Naive thymus-derived CD4-positive, alpha-beta T cell (primary cell): ENCODE results near the gene ATXN7L1. TPM values are rescaled to one million over a fixed set of nuclear protein-coding genes. Genes with fewer than 3 reads are reported as not detected.
A peak's percentile ranks its signal among the peaks of the same experiment; 100 is the strongest.

Experiments
- ATAC-seq: fragments of 150-1000 bp; cut with Tn5 transposase; 2 replicates; pipeline ENCODE4 v1.10.0; 2021; ENCODE audit warnings: mild to moderate bottlenecking, moderate library complexity
- CTCF ChIA-PET: fragments of 350-600 bp; sonication (Branson Sonifier 250); formaldehyde crosslinking; loops from one replicate; lab custom pipeline; 2021; ENCODE audit warnings: antibody characterized with exemption; lab: Charles Lee
- POLR2A ChIA-PET: fragments of 350-600 bp; sonication (Branson Sonifier 250); formaldehyde crosslinking; loops from one replicate; lab custom pipeline; 2021; ENCODE audit warnings: antibody characterized with exemption, inconsistent platforms; lab: Charles Lee
- DNase-seq, 9 donors: peaks; one replicate each; pipeline versions ENCODE4 v3.0.0 to v3.0.0-alpha.2; 2020 to 2022; ENCODE audit warnings: mixed read lengths in 1 of 9
- H3K27ac ChIP-seq: one replicate; pipeline ENCODE4 v1.7.0; 2013; ENCODE audit warnings: mild to moderate bottlenecking, low read depth, low read length, moderate library complexity
- H3K27me3 ChIP-seq, 2 donors: one replicate each; pipeline ENCODE4 v1.7.0; 2013; ENCODE audit warnings: low read length in 2 of 2, mild to moderate bottlenecking in 2 of 2, moderate library complexity in 2 of 2; ENCODE audit not compliant: control insufficient read depth in 2 of 2, insufficient read depth in 2 of 2
- H3K36me3 ChIP-seq, 3 experiments: 1 replicate in 2 of 3; 2 replicates in 1 of 3; pipeline ENCODE4 v1.7.0; 2013; ENCODE audit warnings: low read length in 3 of 3, mild to moderate bottlenecking in 3 of 3, moderate library complexity in 1 of 3; ENCODE audit not compliant: insufficient read depth in 3 of 3, control insufficient read depth in 2 of 3
- H3K4me1 ChIP-seq, 2 donors: one replicate each; pipeline ENCODE4 v1.7.0; 2013; ENCODE audit warnings: low read length in 2 of 2, mild to moderate bottlenecking in 2 of 2, moderate library complexity in 1 of 2; ENCODE audit not compliant: control insufficient read depth in 2 of 2, insufficient read depth in 2 of 2
- H3K4me3 ChIP-seq: 2 replicates; pipeline ENCODE4 v1.7.0; 2013; ENCODE audit warnings: mild to moderate bottlenecking, low read length
- H3K9me3 ChIP-seq, 3 experiments: 1 replicate in 2 of 3; 2 replicates in 1 of 3; pipeline ENCODE4 v1.7.0; 2013; ENCODE audit warnings: low read length in 3 of 3; ENCODE audit not compliant: control insufficient read depth in 2 of 3
- H3K27ac Mint-ChIP-seq, 9 donors: one replicate each; pipeline ENCODE4 v1.8.0; 2020 to 2022; ENCODE audit warnings: mixed read lengths in 9 of 9, mild to moderate bottlenecking in 8 of 9, moderate library complexity in 5 of 9, inconsistent platforms in 2 of 9
- H3K27me3 Mint-ChIP-seq, 5 donors: one replicate each; pipeline ENCODE4 v1.8.0; 2021 to 2022; ENCODE audit warnings: mixed read lengths in 5 of 5, mild to moderate bottlenecking in 1 of 5
- H3K36me3 Mint-ChIP-seq, 5 donors: one replicate each; pipeline ENCODE4 v1.8.0; 2020 to 2022; ENCODE audit warnings: mixed read lengths in 5 of 5, mild to moderate bottlenecking in 3 of 5, inconsistent platforms in 1 of 5
- H3K4me1 Mint-ChIP-seq, 7 donors: one replicate each; pipeline ENCODE4 v1.8.0; 2020 to 2022; ENCODE audit warnings: mixed read lengths in 7 of 7, mild to moderate bottlenecking in 3 of 7, inconsistent platforms in 1 of 7
- H3K4me3 Mint-ChIP-seq, 10 donors: one replicate each; pipeline ENCODE4 v1.8.0; 2020 to 2022; ENCODE audit warnings: mild to moderate bottlenecking in 10 of 10, mixed read lengths in 10 of 10, moderate library complexity in 6 of 10, inconsistent platforms in 2 of 10
- H3K9me3 Mint-ChIP-seq, 11 donors: one replicate each; pipeline ENCODE4 v1.8.0; 2020 to 2022; ENCODE audit warnings: mixed read lengths in 11 of 11, mild to moderate bottlenecking in 4 of 11, inconsistent platforms in 1 of 11, moderate library complexity in 1 of 11
- intact Hi-C, 2 donors: fragments of 100-400 bp; cut with micrococcal nuclease; formaldehyde crosslinking; loops; one replicate each; pipeline ENCODE4 v1.15.1; 2023
- polyA plus RNA-seq, 2 donors: library from polyadenylated mRNA; unstranded; fragments of 300-500 nt; fragmentation: Illumina TruSeq; gene quantifications; one replicate each; pipeline ENCODE4 v1.2.3, GENCODE V29; 2021
- total RNA-seq, 6 experiments: library from RNA in 5 of 6; stranded (reverse) in 5 of 6; gene quantifications; 1 replicate in 5 of 6; 2 replicates in 1 of 6; pipeline ENCODE4 v1.2.3 and lab custom pipeline; 2021 to 2026

ATXN7L1 gene
- total and polyA plus RNA-seq, 7 experiments from 2014 or later, result 18.5 to 52.4 (median 39.5) TPM

- Histone ChIP-seq H3K4me1 (no peaks in the 10 kb centered on the region), H3K4me3 (no peak overlapping the region), H3K27me3 (no peaks in the 10 kb centered on the region), H3K36me3 (peaks cover 5 to 50% (median 11%) of the 10 kb centered on the region in 3 experiments), H3K27ac (no peak overlapping the region), H3K9me3 (no peaks in the 10 kb centered on the region)
- Mint-ChIP-seq H3K9me3 (peaks cover 0 to 2% (median 0%) of the 10 kb centered on the region in 11 donors), H3K27ac (no peak overlapping the region), H3K36me3 (peaks cover 5 to 37% (median 17%) of the 10 kb centered on the region in 5 donors), H3K4me3 (no peak overlapping the region), H3K4me1 (no peaks in the 10 kb centered on the region), H3K27me3 (no peaks in the 10 kb centered on the region)
- CTCF ChIA-PET, result no interaction called here
- no peak for ATAC-seq
- POLR2A ChIA-PET, result no interaction called here
- intact Hi-C loops, result no loop called here
- DNase-seq, result no peak
These were observed 308.6 kb downstream of the ATXN7L1 start for GRCh38 chr7:105567821-105568220.

DNA sequence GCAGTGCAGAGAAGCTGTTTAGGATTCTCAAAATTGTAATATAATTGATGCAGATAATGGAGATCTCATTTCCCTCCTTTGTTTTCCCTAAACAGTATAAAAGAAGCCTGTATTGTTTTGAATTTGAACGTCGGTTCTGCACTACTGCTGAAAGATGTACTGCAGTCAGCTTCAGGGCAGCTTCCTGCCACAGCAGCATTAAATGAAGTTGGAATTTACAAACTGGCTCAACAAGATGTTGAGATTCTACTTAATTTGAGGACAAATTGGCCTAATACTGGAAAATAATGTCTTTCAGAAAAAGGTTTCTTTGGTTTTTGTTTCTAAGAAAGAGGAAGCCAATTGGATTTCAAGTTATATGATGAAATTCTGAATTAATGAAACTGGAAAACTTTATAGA, 309.4 kb downstream of the ATXN7L1 start:
- ChIA-PET CTCF (interaction anchor here (0.6 to 0.7 kb wide), 2 partner anchors 600 to 1245 kb away, joined by 3 to 5 read pairs; no protein-coding TSS in a partner anchor), POLR2A (interaction anchor here (0.7 kb wide), 1 partner anchor 8 kb away, joined by 3 read pairs; no protein-coding TSS in a partner anchor)
- no peak overlapping the region for H3K27ac ChIP-seq
- ATAC-seq (no peak), DNase-seq (no peak)
- no peaks in the 10 kb centered on the region for H3K27me3 ChIP-seq
- no peaks in the 10 kb centered on the region for H3K9me3 ChIP-seq
- Mint-ChIP-seq H3K4me1 (no peaks in the 10 kb centered on the region), H3K27ac (no peak overlapping the region), H3K4me3 (no peak overlapping the region), H3K27me3 (no peaks in the 10 kb centered on the region), H3K36me3 (peaks cover 5 to 45% (median 16%) of the 10 kb centered on the region in 5 donors), H3K9me3 (peaks cover 0 to 2% (median 0%) of the 10 kb centered on the region in 11 donors)
- intact Hi-C loops, result no loop called here
- no peaks in the 10 kb centered on the region for H3K4me1 ChIP-seq
- H3K36me3 ChIP-seq, result peaks cover 5 to 56% (median 11%) of the 10 kb centered on the region in 3 experiments
- H3K4me3 ChIP-seq, result no peak overlapping the region

GRCh38 chr7:105565190-105565589, 311.2 kb downstream of the ATXN7L1 start:
- no peak overlapping the region for H3K27ac ChIP-seq
- Mint-ChIP-seq H3K27me3 (no peaks in the 10 kb centered on the region), H3K4me1 (no peaks in the 10 kb centered on the region), H3K36me3 (peaks cover 5 to 49% (median 17%) of the 10 kb centered on the region in 5 donors), H3K9me3 (peaks cover 0 to 2% (median 0%) of the 10 kb centered on the region in 11 donors), H3K4me3 (no peak overlapping the region), H3K27ac (no peak overlapping the region)
- ChIA-PET CTCF (interaction anchor here (0.7 kb wide), 1 partner anchor 12 kb away, joined by 3 read pairs; no protein-coding TSS in a partner anchor), POLR2A (interaction anchor here (0.7 to 0.9 kb wide), 2 partner anchors 17 to 1343 kb away, joined by 3 to 4 read pairs; no protein-coding TSS in a partner anchor)
- no peaks in the 10 kb centered on the region for H3K4me1 ChIP-seq
- H3K4me3 ChIP-seq, result no peak overlapping the region
- no peaks in the 10 kb centered on the region for H3K27me3 ChIP-seq
- H3K9me3 ChIP-seq, result no peaks in the 10 kb centered on the region
- H3K36me3 ChIP-seq, result peaks cover 5 to 64% (median 11%) of the 10 kb centered on the region in 3 experiments
- intact Hi-C loops, result no loop called here
- no peak for ATAC-seq
- no peak for DNase-seq

DNA sequence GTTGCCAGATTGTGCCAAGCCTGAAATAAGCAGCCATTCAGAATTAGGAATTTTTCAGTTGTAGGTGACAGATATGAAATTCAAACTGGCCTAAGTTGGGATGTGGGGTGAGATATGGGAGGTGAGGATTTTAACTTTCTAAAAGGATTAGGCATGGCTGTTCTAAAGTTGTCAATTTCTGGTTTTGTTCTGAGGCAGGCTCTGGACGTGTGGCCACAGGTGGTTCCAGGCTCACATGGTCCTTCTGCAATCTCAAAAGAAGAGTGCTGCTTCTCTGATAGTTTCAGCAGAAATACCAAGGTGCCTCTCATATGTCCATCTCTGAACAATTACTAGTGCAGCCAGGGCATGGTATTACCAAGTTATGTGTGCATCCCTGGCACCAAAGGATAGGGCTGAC, 316.5 kb downstream of the ATXN7L1 start:
- Histone ChIP-seq H3K9me3 (no peaks in the 10 kb centered on the region), H3K27ac (no peak overlapping the region), H3K36me3 (peaks cover 2 to 63% (median 6%) of the 10 kb centered on the region in 3 experiments), H3K4me1 (no peaks in the 10 kb centered on the region), H3K27me3 (no peaks in the 10 kb centered on the region), H3K4me3 (no peak overlapping the region)
- Mint-ChIP-seq H3K9me3 (peaks cover 0 to 2% (median 0%) of the 10 kb centered on the region in 11 donors), H3K27ac (peak overlapping the region in 5 of 9 donors; percentile 19 to 84 (median 60)), H3K27me3 (no peaks in the 10 kb centered on the region), H3K4me1 (no peaks in the 10 kb centered on the region), H3K36me3 (peaks cover 0 to 41% (median 17%) of the 10 kb centered on the region in 5 donors), H3K4me3 (no peak overlapping the region)
- DNase-seq (no peak), ATAC-seq (no peak)
- intact Hi-C loops, result no loop called here
- ChIA-PET POLR2A (no interaction called here), CTCF (no interaction called here)

Other genes with a start within 250 kb of the ATXN7L1 start
- gene CDHR3, start 86.7 kb upstream of the ATXN7L1 start, total RNA-seq, result 10 to 100 TPM in 2 of 5 experiments, 1 to 10 TPM in 3; 1.5 to 14.0 (median 7.3) TPM
- gene CDHR3, start 86.7 kb upstream of the ATXN7L1 start, polyA plus RNA-seq, result 1 to 10 TPM; 1.1 to 3.0 TPM
- gene SYPL1, start 235.7 kb upstream of the ATXN7L1 start, total RNA-seq, result 10 to 100 TPM; 37.5 to 54.0 (median 46.6) TPM
- gene SYPL1, start 235.7 kb upstream of the ATXN7L1 start, polyA plus RNA-seq, result 100 to 1,000 TPM in 1 of 2 donors, 10 to 100 TPM in 1; 80.6 to 106 TPM